Ovary (tissue), 9 donors: Measurements from ENCODE around the gene SYT2. TPM values are rescaled to one million over a fixed set of nuclear protein-coding genes. Genes with fewer than 3 reads are reported as not detected.
A peak's percentile ranks its signal among the peaks of the same experiment; 100 is the strongest.
"Not testable (repeated sequence)": the region's sequence is repeated elsewhere in the genome, so short reads cannot be mapped to it uniquely, and the experiment has no call there.

Experiments used
- DNase-seq, 5 donors: peaks; one replicate each; pipeline ENCODE4 v3.0.0-alpha.2; 2019 to 2020
- H3K27ac ChIP-seq, 2 donors: fragments of 200-600 bp; one replicate each; pipeline versions ENCODE4 v1.5.1 to v1.8.0; 2019 to 2022
- H3K27me3 ChIP-seq: fragments of 200-600 bp; one replicate; pipeline ENCODE4 v1.8.0; 2022
- H3K36me3 ChIP-seq: fragments of 200-600 bp; sonication (generic); one replicate; pipeline ENCODE4 v1.5.1; 2019
- H3K4me1 ChIP-seq: one replicate; pipeline ENCODE4 v1.8.1; 2013; ENCODE audit warnings: mild to moderate bottlenecking, moderate library complexity; ENCODE audit not compliant: insufficient read depth
- H3K4me3 ChIP-seq: fragments of 200-600 bp; sonication (generic); one replicate; pipeline ENCODE4 v1.5.1; 2017
- H3K9me3 ChIP-seq, 2 donors: fragments of 200-600 bp in 1 of 2; sonication (generic) in 1 of 2; one replicate each; pipeline versions ENCODE4 v1.5.1 to v1.8.1; 2013 to 2019; ENCODE audit warnings: mild to moderate bottlenecking in 1 of 2, moderate library complexity in 1 of 2
- WGBS, 3 donors: extraction: QIAGEN DNeasy Blood & Tissue Kit in 1 of 3; methylation state at CpG; one replicate each; pipeline versions ENCODE4 v1.1.5 to v1.1.7; 2013 to 2017; 5-methylcytosine and 5-hydroxymethylcytosine counted together
- intact Hi-C, 4 donors: fragments of 100-400 bp; cut with DNase I; formaldehyde crosslinking; loops; one replicate each; pipeline versions ENCODE4 v1.11.0 to v1.15.1; 2022 to 2023
- polyA plus RNA-seq, 2 donors: library from polyadenylated mRNA; stranded (reverse); fragments of 200-250 nt in 1 of 2; fragments of 350-450 nt in 1 of 2; fragmentation: Illumina TruSeq in 1 of 2; extraction: RNeasy Lipid Tissue Mini Kit (QIAGEN cat#74804) in 1 of 2; gene quantifications; one replicate each; pipeline ENCODE4 v1.2.3, GENCODE V29; 2013 to 2014
- total RNA-seq, 7 donors: library from RNA; depleted of rRNA in 2 of 7; stranded (reverse); fragments of >200 nt in 2 of 7; fragmentation: NEBNext Ultra II Directional in 3 of 7; extraction: Animal tissue kit (Norgen Biotek cat#: 25700) in 3 of 7; gene quantifications; one replicate each; pipeline versions ENCODE4 v1.1.0 to v1.2.4, GENCODE V29; 2016 to 2023
- donor health status: DM: no; HTN: no; CAD: no; lungs with moderate emphysema.
- donor health status: DM: no; HTN: no; CAD: no.
- donor health status: Bipolar disorder and iron deficiency.
- donor health status: DM: yes; HTN: yes; CAD: no.
- donor health status: DM: no; HTN: no; CAD: no.
- donor health status: DM: yes; HTN: yes; CAD: no.

Gene SYT2
- total and polyA plus RNA-seq, 9 donors: 0.34 to 5.5 (median 0.57) TPM; not detected in 1

DNA sequence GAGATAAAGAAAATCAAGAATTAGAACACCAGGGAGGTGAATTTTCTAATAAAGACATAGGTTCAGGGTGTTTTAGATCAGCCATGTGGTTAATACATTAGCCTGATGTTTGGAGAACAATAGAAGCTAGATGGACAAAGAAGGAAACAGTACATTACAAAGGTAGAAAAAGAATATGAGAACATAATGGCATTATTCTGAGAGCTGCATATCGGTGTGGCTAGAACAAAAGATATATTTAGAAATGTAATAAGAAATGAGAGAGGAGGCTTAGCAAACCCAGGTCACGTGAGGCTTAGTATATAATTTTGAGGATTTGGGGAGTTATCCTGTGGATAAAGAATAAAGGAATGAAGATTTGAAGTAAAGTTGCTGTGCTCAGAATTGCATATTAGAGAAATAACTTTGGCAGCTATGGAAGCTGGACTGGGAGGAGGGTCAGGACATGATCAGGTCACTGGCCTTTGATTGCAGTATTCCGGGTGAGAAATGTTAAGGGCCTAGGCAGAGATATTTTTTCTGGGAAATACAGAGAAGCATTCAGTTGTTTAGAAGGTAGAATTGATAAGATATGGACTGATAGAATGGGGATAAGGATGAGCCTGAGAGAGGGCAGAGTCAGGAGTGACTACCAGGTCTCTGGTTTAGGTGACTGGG, 164.5 kb downstream of the SYT2 start:
- not testable (repeated sequence) for H3K36me3 ChIP-seq, H3K4me1 ChIP-seq, H3K9me3 ChIP-seq, DNase-seq, H3K27me3 ChIP-seq
- Histone ChIP-seq H3K27ac (peak overlapping the region in 1 of 2 donors; percentile 38), H3K4me3 (peak overlapping the region; percentile 25)
- intact Hi-C loops: loop anchor here in 1 of 4 donors (2.0 kb wide), 1 partner anchor 21 kb away; no protein-coding TSS in a partner anchor
- WGBS, 3 donors: 21 to 31% (median 31%) methylated on average over 3 of the region's 3 CpGs

DNA sequence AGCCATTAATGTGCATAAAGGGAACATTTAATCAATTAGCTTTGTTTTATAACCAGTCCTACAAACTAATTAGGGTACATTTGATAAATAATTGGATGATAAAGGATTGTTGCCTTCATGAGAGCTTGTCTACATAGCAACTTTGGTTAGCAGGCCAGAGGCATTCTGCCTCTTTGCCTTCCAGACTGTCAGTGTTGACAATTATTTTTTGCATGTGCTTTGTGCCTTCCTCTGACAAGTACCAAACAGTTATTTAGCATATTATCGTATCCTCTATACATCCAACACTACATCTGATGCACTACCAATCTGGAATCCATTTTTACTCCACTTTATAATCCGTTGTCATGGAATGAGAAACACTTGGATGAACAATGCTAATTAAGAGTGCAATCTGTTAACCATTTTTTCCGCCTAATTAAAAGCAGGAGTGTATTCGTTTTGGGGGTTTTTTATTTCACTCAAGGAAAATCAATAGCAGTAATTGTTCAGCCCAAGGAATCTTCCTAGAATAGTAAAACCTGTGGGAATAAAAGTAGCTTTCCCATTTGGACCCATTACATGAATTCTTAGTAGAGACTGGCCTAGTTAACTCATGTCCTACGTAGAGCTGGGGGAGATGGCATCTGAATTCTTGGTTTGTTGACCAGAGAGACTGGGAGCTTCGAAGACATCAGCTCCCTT, 165.3 kb downstream of the SYT2 start:
- 53 to 63% (median 60%) methylated on average over 6 of the region's 6 CpGs for WGBS, 3 donors
- H3K4me1 ChIP-seq, H3K9me3 ChIP-seq, DNase-seq, H3K4me3 ChIP-seq, H3K36me3 ChIP-seq, intact Hi-C loops, H3K27me3 ChIP-seq: not testable (repeated sequence)
- H3K27ac ChIP-seq: peak overlapping the region in 1 of 2 donors; percentile 84

DNA sequence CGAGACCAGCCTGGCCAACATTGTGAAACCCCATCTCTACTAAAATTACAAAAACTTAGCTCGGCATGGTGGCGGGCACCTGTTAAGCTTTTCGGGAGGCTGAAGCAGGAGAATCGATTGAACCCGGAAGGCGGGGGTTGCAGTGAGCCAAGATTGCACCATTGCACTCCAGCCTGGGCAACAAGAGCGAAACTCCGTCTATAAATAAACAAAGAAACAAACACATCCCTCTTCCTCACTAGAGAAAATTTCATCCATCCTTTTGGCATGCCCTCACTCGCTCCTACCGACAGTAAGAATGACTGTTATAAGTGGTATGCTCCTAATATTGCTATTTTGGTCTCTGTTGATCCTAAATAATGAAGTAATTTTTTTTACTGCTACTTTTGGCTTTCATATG, 166.7 kb downstream of the SYT2 start:
- H3K9me3 ChIP-seq, H3K4me1 ChIP-seq, intact Hi-C loops, H3K27me3 ChIP-seq, H3K36me3 ChIP-seq: not testable (repeated sequence)
- Histone ChIP-seq H3K27ac (peak overlapping the region; percentile 50 to 84), H3K4me3 (peak overlapping the region; percentile 65)
- peak in 3 of 5 donors; percentile 36 to 48 (median 44) for DNase-seq
- WGBS, 3 donors: 14 to 28% (median 17%) methylated on average over 11 of the region's 11 CpGs

DNA sequence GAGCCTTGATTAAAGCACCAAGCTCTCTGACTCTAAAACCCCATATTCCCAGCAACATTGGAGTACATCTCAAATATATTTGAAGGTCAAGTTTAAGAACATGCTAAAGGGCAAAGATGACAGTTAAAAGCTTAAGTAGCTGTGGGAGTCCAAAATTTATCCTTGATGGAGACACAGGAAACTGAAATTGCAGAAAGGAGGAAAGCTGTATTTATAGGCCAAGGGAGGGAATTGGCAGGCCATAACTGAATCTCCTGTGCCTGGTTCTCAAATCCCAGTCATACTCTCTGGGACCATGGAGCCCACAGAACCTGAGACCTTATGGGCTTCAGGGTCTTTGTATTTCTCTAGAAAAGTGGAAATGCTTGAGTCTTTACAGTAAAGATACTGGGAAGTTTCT, 167.8 kb downstream of the SYT2 start:
- H3K9me3 ChIP-seq, H3K4me1 ChIP-seq, DNase-seq, H3K27me3 ChIP-seq, intact Hi-C loops, H3K36me3 ChIP-seq: not testable (repeated sequence)
- Histone ChIP-seq H3K27ac (peak overlapping the region; percentile 35 to 84), H3K4me3 (peak overlapping the region; percentile 65)

DNA sequence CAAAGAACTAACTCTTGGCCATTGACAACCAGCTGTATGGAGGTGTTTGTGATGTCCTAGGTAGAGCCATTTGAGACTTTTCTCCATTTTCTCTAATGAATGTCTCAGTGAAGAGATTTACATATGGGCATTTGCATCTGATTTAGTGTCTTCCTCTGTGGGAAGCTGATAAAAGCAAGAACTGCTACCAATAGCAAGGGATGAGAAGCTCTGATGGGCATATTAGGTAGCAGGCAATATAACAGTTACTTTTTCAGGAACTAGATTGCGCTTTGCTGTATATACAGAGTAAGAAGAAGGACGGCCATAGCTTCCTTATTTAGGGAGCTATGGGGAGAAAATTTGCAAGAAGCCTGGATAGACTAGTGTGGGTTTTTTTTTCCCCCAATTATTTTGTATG, 169.4 kb downstream of the SYT2 start:
- DNase-seq, H3K9me3 ChIP-seq, H3K36me3 ChIP-seq, H3K27me3 ChIP-seq, intact Hi-C loops, H3K4me1 ChIP-seq: not testable (repeated sequence)
- Histone ChIP-seq H3K4me3 (peak overlapping the region; percentile 65), H3K27ac (peak overlapping the region; percentile 52 to 84)
- 11 to 24% (median 20%) methylated on average over 2 of the region's 2 CpGs for WGBS, 3 donors

Other genes with a start within 250 kb of the SYT2 start
- 10 to 100 TPM; 47.2 to 80.3 (median 56.1) TPM for gene KDM5B, start 98.0 kb upstream of the SYT2 start, total RNA-seq
- 10 to 100 TPM; 19.6 to 39.4 TPM for gene KDM5B, start 98.0 kb upstream of the SYT2 start, polyA plus RNA-seq
- 1 to 10 TPM in 3 of 7 donors, under 1 TPM in 2, not detected in 2; 0.57 to 1.2 (median 1.0) TPM for gene PCAT6, start 100.5 kb upstream of the SYT2 start, total RNA-seq
- 1 to 10 TPM; 1.5 to 2.8 TPM for gene PCAT6, start 100.5 kb upstream of the SYT2 start, polyA plus RNA-seq
- 1 to 10 TPM; 2.7 to 6.0 (median 3.9) TPM for gene RABIF, start 178.7 kb upstream of the SYT2 start, total RNA-seq
- gene RABIF, start 178.7 kb upstream of the SYT2 start, polyA plus RNA-seq: 10 to 100 TPM in 1 of 2 donors, 1 to 10 TPM in 1; 2.8 to 11.7 TPM
- gene KLHL12, start 216.8 kb upstream of the SYT2 start, total RNA-seq: 10 to 100 TPM; 11.2 to 29.7 (median 20.1) TPM
- gene KLHL12, start 216.8 kb upstream of the SYT2 start, polyA plus RNA-seq: 10 to 100 TPM; 13.5 to 25.4 TPM
- gene ADIPOR1, start 247.9 kb upstream of the SYT2 start, total RNA-seq: 10 to 100 TPM; 39.7 to 67.9 (median 49.7) TPM
- gene ADIPOR1, start 247.9 kb upstream of the SYT2 start, polyA plus RNA-seq: 100 to 1,000 TPM in 1 of 2 donors, 10 to 100 TPM in 1; 45.6 to 119 TPM